Measurements from ENCODE around the gene CNIH2.
"Not testable (repeated sequence)": the region's sequence is repeated elsewhere in the genome, so short reads cannot be mapped to it uniquely, and the experiment has no call there.

CNIH2 gene

DNA sequence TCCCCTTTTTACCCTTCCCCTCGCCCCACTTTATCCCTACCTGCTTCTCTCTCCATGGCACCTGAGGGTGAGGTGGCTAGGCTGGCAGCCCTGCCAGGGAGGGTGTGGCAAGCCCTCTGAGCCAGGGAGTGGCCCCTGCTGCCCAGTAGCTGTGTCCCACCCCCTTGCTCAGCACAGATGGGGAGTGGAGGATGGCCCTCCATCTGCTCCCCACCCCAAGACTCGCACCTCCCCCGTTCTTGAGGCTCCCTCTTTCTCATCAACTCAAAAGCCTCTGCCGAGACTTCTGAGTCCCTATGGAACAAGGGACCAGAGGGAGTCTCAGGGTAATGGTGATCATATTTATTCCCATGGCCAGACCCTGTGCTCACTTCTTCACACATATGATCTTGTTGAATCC, 15.4 kb downstream of the CNIH2 start:
- DNase-seq = no peak

DNA sequence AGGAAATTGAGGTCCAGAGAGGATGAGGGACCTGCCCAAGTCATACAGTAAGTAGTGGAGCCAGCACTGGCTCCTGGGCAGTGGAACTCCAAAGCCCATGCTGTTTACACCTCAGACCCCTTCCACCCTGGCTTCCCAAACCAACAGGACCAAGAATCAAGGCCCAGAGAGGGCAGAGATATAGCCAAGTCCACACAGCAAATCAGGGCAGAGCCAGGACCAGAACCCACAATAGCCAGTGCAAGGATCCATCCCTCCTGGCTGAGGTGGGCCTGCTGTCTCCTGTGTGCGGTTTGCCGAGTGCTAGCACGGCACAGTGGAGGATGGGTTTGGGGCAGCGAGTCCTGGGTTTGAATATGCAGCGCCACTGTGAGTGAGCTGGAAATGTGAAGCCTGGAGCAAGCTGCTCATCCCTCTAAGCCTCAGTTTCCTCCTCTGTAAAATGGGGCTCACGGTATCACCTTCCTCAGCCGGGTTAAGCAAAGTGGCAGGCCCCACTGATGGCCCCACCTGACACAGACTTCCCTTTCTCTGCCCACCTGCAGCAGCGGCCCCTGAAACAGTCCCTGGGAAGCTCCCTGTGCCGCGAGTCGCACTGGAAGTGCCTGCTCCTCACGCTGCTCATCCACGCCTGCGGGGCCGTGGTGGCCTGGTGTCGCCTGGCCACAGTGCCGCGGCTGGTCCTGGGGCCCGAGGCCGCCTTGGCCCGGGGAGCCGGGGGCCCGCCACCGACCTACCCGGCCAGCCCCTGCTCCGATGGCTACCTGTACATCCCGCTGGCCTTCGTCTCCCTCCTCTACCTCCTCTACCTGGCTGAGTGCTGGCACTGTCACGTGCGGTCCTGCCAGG, 16.0 kb downstream of the CNIH2 start:
- DNase-seq = no peak

DNA sequence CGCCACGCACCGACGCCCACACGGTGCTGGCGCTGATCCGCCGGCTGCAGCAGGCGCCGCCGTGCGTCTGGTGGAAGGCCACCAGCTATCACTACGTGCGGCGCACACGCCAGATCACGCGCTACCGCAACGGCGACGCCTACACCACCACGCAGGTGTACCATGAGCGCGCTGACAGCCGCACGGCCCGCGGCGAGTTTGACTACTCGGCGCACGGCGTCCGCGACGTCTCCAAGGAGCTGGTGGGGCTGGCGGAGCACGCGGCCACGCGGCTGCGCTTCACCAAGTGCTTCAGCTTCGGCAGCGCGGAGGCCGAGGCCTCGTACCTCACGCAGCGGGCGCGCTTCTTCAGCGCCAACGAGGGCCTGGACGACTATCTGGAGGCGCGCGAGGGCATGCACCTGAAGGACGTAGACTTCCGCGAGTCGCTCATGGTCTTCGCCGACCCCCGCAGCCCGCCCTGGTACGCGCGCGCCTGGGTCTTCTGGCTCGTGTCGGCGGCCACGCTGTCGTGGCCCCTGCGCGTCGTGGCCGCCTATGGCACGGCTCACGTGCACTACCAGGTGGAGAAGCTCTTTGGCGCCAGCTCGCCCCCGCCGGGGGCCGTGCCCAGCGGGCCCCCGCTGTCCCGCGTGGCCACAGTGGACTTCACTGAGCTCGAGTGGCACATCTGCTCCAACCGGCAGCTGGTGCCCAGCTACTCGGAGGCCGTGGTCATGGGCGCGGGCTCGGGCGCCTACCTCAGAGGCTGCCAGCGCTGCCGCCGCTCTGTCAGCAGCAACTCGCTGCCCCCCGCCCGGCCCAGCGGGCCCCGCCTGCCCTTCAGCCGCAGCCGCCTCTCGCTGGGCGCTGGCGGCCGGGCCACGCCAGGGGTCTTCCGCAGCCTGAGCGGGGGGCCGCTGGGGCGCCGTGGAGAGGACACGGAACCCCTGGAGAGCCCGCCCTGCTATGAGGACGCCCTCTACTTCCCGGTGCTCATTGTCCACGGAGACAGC, 16.9 kb downstream of the CNIH2 start:
- no peak for DNase-seq

DNA sequence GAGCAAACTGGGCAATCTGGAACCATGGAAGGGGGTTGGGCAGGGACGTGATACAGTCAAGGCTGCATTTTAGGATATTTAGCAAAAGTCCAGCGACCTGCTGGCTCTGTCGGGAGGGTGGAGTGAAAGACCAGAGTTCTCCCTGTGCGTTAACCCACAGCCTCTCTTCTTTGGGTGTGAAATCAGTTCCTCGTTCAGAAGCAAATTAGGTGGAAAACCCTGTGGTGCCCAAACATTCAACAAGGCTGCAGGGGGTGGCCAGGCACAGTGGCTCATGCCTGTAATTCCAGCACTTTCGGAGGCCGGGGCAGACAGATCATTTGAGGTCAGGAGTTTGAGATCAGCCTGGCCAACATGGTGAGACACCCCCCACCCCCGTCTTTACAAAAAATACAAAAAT, 19.6 kb downstream of the CNIH2 start:
- DNase-seq = no peak

DNA sequence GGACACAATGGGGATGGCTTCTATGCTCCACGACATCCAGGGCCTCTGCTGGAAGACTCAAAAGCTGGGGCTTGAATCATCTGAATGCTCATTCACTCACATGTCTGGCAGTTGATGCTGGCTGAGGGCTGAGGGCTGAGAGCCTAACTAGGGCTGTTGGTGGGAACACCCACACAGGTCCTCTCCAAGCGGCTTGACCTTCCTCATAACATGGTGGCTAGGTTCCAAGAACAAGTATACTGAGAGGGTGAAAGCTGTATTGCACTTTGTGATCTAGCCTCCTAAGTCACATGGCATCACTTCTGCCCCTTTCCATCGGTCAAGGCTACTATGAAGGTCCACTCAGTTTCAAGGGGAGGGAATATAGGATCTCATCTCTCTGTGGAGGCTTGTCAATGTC, 21.2 kb downstream of the CNIH2 start:
- no peak for DNase-seq

DNA sequence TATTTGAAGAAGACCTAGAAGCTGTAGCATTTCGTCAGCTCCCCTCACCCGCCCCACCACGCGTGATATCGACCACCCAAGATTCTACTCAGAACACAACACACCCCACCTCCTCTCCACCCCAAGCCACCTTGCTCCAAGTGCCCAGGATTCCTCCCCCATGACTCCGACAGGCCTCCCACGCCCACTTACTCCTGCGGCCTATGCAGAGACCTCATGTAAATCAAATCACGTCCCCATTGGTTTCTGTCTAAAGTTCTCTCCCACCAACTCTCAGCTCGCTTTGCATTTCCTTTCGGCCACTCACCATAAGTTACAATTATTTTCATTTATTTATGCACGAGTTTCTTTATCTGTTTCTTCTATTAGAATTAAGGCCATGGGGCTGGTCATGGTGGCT, 24.7 kb downstream of the CNIH2 start:
- DNase-seq = no peak

DNA sequence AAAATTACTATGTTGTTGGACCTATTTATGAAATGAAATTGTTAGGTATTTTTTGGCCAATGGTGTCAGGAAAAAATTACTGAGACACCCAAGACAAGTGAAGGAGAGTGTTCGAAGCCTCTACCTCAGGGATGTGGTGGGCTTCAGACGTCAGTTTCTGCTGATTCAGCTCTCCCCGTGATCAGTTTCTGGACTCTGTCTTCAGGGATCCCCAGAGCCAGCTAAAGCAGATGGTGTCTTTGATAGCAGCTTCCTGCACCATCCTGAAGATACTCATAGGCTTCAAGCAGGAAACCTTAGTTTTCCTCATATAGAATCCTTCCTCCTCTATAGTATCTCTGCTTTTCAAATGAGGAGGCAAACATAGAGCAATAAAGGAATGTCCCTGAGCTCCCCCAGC, 31.5 kb downstream of the CNIH2 start:
- no peak for DNase-seq

DNA sequence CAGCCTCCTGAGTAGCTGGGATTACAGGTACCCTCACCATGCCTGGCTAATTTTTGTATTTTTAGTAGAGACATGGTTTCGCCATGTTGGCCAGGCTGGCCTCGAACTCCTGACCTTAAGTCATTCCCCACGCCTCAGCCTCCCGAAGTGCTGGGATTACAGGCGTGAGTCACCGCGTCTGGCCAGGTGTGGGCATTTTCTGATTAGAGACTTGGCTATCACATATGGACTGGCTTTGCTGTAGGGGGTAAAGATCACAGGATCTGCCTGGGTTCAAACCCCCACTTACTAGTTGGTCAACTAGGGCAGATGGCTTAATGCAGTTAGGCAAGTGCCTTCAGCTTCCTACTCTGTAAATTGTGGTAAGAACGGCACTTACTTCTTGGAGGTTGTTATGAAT, 32.3 kb downstream of the CNIH2 start:
- no peak for DNase-seq

DNA sequence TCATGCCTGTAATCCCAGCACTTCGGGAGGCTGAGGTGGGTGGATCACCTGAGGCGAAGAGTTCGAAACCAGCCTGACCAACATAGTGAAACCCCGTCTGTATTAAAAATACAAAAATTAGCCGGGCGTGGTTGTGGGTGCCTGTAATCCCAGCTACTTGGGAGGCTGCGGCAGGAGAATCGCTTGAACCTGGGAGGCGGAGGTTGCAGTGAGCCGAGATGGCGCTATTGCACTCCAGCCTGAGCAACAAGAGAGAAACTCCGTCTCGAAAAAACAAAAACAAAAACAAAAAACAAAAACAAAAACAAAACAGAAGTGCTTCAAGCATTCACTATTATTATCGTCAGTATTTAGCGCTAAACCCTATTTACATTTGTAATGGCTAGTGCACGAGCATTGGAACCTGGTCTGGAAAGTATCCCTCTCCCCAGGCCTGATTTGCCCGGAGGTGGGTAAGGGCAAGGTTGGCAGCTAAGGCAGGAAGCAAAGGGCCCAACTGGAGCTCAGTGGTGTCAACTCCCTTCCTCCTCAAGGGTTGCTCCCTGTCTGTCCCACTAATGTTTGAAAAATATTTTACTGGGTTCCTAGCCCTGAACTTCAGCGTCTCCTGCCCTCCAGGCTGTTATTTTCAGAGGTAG, 32.9 kb downstream of the CNIH2 start:
- DNase-seq = not testable (repeated sequence)

DNA sequence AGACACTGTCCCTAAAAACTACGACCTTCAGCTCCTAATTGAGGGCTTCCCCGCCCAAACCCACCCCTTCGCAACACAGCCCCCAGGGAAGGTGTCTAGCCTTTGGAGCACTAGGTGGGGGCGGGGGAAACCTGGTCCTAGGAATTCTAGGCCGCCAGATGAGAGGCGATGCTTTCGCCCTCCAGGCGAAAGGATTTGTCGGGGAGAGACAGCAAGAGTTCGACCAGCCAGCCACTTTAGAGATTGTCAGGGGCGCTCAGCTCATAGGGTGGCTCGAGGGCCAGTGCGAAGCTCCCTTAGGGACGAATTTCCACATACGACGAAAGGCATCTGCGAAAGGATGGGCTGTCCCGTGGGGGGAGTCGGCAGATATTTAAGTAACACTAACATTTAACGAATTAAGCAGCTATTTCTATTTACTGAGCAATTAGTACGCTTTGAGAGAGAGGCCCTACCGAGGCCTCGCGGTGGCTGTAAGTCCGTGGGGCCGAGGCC, 33.5 kb downstream of the CNIH2 start:
- no peak for DNase-seq

DNA sequence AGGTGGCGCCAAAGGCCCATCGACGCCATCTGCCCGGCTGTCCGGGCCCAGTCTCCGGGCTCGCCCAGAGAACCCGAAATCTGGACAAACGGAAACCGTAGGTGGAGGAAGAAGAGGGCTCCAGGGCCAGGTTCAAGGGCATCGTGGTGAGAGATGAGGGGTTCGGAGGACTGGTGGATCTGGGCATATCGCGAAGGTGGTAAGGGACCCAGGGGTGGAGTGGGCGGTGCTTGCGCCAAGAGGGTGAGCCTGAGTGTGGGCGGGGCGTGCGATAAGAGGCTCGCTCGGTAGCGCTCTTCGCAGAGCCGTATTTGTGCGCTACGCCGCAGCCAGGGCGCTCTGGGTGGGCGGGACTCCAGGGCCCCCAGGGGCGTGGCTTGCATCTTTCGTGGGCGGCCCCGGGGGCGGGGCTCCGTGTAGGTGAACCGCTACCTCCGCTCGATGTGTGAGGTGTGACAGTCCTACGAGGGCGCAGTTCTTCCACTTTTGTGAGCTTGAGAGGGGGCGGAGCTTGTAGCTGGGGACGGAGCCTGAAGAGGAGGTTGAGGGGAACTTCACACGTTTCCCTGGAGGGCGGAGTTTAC, 34.1 kb downstream of the CNIH2 start:
- peak; percentile 90 for DNase-seq

DNA sequence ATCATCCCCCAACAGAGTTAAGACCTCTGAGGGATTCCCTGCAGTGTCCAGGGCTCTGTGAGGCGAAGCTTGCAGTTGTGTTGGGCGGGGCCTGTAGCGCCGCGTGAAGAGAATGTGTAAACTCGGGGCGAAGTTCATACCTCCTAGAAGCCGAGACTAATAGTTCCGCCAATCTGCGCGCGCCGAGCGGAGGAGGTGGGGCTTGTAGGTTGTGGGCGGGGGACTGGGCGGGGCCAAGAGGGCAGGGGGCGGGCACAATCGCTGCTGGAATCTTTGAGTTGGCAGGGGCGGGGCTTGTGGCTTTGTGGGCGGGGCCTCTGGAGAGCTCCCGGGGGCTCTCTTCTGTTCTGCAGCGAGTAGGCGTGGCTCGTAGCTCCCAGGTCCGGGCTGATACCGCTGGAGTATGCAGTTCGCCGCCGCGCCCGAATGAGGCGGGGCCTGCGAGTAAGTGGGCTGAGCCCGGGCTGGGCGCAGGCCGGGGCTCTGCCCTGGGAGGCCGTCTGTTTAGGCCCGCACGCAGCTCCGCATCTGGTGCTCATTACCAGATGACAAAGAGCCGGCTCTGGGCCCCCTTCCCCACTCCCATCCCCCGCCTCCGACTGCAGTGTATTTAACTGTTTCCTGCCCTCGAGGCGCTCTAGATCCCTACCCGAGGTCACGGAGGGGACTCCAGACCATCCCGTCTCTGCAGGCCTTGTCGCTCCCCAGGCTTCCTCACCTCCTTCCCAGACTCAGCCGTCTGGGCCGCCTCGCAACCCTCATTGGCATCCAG, 34.8 kb downstream of the CNIH2 start:
- DNase-seq = peak; percentile 90

DNA sequence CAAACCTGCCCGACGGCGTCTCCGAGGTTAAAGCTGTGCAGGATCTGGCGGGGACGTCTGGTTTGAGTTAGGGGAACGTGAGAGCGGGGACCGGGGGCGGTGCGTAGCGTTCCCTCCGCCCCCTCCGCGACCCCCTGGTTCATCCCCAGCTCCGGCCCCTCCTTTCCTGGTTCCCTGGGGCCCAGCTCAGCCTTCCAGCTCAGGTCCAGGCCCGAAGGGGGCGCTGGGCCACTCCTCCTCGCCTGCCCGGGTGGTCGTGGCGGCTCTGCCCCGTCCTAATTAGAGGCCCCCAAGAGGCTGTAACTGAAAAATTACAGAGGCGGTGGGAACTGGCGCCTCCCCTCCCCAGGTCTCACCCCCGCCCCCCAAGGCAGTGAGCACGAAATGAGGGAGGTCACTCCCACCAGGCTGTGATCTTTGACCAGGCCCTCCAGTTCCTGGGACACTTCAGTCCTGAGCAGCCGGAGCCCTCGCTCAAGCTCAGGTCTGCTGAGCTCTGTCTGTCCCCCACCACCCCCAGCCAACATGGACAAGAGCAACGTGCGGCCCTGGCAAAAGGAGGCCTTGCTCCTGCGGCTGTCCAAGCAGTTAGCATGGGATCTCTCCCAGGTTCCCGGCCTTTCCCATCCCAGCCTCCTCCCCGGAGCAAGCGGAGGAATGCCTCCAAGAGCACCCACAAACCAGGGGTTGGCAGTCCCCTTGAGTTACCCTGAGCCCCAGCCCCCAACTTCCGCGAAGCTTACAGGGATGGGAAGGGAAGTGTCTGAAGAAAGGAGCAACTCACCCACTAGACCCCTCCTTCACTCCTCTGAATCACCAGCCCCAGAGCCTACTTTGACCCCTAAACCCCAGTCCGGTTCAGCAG, 35.6 kb downstream of the CNIH2 start:
- no peak for DNase-seq

DNA sequence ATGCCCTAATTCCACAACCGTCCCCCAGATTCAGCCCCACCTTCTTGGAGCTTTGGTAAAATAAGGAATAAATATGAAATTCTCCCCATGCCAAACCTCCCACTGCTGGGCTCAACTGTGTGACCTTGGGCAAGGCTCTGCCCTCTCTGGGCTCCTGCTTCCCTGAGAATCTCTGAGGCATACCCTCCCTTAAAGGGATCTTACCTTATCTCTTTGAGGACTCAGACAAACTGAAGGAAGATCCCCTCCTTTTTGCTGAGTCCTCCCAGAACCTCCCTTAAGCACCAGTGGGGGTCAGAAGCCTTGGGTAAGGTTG, 36.2 kb downstream of the CNIH2 start:
- no peak for DNase-seq

DNA sequence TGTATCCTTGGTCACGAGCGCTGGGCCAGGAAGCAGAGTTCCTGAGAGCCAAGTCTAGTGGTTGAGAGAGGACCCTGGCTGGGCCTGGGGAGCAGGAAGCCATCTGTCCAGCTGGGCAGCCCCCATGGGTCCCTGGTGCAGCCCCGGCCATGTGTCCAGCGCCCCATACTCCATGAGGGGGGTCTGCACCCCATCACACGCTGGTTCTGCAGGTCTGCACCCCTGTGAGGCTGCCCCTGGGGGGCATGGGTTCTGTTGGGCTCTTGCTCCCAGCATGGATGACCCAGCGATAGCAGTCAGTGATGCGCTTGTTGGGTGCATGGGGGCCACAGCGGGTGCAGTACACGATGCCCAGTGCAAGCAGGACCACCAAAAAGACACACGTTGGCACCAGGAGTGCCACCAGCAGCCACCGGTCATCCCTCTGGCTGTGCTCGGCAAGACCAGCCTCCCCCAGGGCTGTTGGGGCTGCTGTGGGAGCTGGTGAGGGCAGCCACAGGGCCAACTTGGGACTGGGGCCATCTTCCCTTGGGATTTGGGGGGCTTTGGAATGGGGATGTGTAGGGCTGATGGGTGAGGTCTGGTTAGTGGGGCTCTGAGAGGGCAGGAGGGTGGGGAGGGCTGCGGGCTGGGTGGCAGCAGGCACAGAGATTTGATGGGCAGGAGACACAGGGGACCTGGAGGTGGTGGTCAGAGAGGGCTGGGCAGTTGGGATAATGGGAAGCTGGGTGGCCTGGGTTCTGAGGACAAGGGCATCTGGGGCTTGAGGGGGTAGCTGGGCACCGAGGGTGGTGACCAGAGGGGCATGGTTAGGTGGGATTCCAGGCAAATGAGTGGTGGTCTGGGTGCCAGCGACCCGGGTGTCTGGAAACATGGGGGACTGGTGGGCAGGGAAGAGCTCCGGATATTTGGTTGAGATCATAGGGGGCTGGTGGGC, 36.9 kb downstream of the CNIH2 start:
- DNase-seq = no peak

DNA sequence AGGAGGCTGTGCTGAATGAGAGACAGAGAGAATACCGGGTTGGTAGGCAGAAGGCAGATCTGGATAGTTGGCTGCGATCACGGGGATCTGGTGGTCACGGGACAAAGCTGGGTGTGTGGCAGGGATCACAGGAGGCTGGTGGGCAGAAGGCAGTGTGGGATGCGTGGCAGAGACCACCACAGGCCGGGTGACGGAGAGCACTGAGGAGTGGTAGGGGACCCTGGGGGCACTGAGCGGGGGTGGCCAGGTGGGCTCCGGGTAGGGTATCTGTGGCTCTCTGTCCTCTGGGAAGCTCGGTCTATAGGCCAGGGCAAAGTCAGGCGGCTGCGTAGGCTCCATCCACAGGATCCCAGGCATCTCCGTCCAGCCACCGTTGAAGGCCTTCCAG, 37.5 kb downstream of the CNIH2 start:
- no peak for DNase-seq

DNA sequence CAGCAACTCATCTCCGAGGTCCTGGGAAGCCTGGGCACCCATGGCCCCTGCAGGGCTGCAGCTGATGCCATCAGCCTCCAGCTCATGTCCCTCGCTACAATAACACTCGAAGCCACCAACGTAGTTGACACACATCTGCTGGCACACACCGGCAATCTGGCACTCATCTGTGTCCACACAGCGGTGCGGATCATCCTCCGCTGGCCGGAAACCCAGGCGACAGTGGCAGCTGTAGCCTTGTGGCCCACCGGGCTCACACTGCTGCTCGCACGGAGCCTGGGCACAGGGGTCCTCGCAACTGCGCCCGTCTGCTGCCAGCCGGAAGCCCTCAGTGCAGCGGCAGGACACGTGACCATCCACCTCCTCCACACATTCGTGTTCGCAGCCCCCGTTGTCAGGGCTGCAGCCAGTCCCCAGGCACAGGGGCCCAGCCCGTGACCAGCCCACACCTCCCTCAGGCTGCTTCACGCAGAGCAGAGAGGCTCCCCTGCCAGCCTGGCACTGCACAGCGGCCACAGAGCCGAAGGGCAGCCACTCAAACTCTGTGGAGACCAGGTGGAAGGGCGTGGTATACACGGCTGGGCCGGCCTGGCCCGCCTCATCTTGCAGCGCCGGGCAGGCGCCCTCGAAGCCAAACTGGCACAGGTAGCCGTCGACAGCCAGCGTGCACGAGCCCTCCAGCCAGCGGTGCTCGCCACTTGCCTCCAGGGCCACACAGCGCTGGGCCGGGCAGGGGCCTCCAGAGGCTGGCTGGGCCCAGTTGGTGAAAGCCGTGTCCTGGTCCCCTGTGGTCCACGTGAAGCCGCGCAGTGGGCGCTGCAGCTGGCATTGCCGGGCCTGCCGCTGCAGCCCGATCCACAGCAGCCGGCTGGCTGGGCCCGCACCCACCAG, 38.2 kb downstream of the CNIH2 start:
- no peak for DNase-seq

DNA sequence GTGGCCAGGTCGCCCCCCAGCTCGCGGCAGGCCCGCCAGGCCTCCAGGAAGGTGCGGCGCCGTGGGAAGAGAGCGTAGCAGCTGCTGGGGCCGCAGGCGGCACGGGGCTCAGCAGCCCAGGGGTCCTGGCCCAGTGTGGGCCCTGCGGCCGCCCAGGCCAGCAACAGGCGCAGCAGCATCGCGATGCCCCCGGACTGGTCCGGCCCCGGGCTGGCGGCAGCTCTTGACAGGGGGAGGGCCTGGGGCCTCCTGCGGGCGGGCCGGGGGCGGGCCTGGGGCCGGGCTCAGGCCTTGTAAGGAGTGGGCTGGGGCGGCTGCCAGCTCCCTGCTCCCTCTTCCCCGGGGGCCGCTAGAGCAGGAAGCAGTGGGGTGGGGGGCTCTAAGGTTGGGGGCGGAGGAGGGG, 38.9 kb downstream of the CNIH2 start, which contains the start of gene CD248:
Gene CD248, minus strand, starts transcription at position 196 of the 403 bp plus-strand sequence. Its CDS starts 17 bp downstream, at position 179.
- no peak for DNase-seq

DNA sequence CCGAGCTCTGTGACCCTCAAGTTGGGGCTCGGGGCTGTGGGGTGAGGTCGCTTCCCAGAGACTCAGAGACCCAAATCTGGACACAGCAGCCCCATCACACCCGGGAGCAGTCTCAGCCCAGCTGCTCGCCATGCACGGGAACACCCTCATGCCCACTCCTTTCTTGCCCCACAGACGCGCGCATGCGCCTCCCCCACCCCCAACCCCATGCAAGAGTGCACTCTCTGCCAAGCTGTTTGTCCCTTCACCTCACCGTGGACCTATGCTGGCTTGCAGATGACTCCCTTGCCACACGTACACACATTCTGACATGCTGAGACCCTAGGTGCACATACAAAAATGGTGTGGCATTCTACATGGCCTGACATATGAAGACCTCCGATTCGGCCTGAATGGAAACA, 39.3 kb downstream of the CNIH2 start:
- no peak for DNase-seq

Measured in NCI-H1092 (cell line).